Testis (tissue), 2 donors: ENCODE data around the gene CAMKK1.

Source experiments
- POLR2A ChIP-seq: fragments of 450-650 bp; IDR thresholded peaks from one replicate; pipeline ENCODE4 v1.6.1; 2017; ENCODE audit warnings: antibody characterized with exemption, mild to moderate bottlenecking, moderate library complexity
- TF ChIP-seq, protein P1 (sequence below), 3 experiments: fragments of 450-650 bp in 2 of 3; fragments of 200-600 bp in 1 of 3; sonication (generic) in 1 of 3; IDR thresholded peaks; one replicate each; pipeline ENCODE4 v1.5.1; 2016 to 2019; ENCODE audit warnings: antibody characterized with exemption in 3 of 3, mild to moderate bottlenecking in 2 of 3, moderate library complexity in 1 of 3

DNA sequence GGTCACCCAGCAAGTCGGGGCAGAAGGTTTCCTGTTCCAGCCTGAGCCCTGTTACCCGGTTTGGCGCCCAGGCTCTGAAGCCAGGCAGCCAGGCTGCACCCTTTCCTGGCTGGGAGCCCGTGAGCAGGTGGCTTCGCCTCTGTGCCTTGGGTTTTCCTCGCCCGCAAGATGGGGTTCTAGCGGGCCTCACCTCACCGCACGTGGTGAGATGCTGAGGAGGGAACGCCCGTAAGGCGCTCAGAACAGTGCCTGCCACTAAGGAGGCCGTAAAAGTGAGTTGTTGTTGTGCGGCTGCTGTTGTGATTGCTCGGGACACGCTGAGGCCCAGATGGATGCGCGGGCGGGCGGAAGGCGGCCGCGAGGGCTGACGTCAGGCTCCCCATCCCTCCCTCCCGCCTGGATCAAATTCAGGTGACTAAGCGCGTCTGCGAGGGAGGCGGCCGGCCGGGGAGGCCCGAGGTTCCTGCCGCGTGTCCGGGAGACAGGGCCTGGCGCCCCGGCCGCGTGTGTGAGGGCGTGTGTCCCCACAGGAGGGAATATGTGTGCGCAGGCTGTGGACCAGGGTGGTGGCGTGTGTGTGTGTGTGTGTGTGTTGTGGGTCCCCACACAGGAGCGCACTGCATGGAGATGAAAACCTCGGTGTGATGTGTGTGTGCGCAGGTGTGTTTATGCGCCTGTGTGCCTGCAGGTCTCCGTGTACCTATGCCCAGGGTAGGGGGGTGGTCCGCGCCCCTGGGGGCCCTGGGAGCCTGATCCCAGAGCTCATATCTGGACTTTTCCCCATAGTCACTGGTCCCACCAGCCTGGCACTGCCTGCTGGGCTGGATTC lies 4.3 kb downstream of the CAMKK1 start:
- TF ChIP-seq, protein P1, sequence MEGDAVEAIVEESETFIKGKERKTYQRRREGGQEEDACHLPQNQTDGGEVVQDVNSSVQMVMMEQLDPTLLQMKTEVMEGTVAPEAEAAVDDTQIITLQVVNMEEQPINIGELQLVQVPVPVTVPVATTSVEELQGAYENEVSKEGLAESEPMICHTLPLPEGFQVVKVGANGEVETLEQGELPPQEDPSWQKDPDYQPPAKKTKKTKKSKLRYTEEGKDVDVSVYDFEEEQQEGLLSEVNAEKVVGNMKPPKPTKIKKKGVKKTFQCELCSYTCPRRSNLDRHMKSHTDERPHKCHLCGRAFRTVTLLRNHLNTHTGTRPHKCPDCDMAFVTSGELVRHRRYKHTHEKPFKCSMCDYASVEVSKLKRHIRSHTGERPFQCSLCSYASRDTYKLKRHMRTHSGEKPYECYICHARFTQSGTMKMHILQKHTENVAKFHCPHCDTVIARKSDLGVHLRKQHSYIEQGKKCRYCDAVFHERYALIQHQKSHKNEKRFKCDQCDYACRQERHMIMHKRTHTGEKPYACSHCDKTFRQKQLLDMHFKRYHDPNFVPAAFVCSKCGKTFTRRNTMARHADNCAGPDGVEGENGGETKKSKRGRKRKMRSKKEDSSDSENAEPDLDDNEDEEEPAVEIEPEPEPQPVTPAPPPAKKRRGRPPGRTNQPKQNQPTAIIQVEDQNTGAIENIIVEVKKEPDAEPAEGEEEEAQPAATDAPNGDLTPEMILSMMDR (IDR thresholded peaks at IDR 0.05): no peak
- no peak for TF ChIP-seq POLR2A
